ENCODE data around the gene TNNI3. TPM values are rescaled to one million over a fixed set of nuclear protein-coding genes. Genes with fewer than 3 reads are reported as not detected.

The TNNI3 gene
- total RNA-seq, 1 donor from 2014 or later, result 3.3 TPM

GRCh38 chr19:55146705-55147273 lies 10.7 kb downstream of the TNNI3 start:
- no peak overlapping the region for H3K4me3 Mint-ChIP-seq (ENCODE audit: unreplicated experiment)
- DNase-seq, result peak; percentile 58

GRCh38 chr19:55146078-55146704 lies 11.3 kb downstream of the TNNI3 start:
- peak; percentile 67 for TF ChIP-seq CTCF (IDR thresholded peaks at IDR 0.05; ENCODE audit: partially characterized antibody, unreplicated experiment)
- Mint-ChIP-seq H3K9me3 (ENCODE audit: unreplicated experiment) (peaks cover 4% of the 10 kb centered on the region), H3K4me3 (ENCODE audit: unreplicated experiment) (no peak overlapping the region), H3K27me3 (ENCODE audit: unreplicated experiment) (peaks cover 14% of the 10 kb centered on the region), H3K36me3 (ENCODE audit: unreplicated experiment) (peaks cover 5% of the 10 kb centered on the region), H3K4me1 (ENCODE audit: low read depth, unreplicated experiment) (peaks cover 6% of the 10 kb centered on the region), H3K27ac (ENCODE audit: unreplicated experiment) (no peak overlapping the region)
- DNase-seq, result no peak

More at GRCh38 chr19:55146705-55147273, 10.7 kb downstream of the TNNI3 start:
- no peak for TF ChIP-seq CTCF (IDR thresholded peaks at IDR 0.05; ENCODE audit: partially characterized antibody, unreplicated experiment)
- Mint-ChIP-seq H3K36me3 (ENCODE audit: unreplicated experiment) (peaks cover 5% of the 10 kb centered on the region), H3K27me3 (ENCODE audit: unreplicated experiment) (peaks cover 16% of the 10 kb centered on the region), H3K4me1 (ENCODE audit: low read depth, unreplicated experiment) (peaks cover 7% of the 10 kb centered on the region), H3K9me3 (ENCODE audit: unreplicated experiment) (peaks cover 4% of the 10 kb centered on the region), H3K27ac (ENCODE audit: unreplicated experiment) (no peak overlapping the region)

GRCh38 chr19:55145232-55145631 lies 12.3 kb downstream of the TNNI3 start:
- Mint-ChIP-seq H3K9me3 (ENCODE audit: unreplicated experiment) (peaks cover 4% of the 10 kb centered on the region), H3K27ac (ENCODE audit: unreplicated experiment) (no peak overlapping the region), H3K4me3 (ENCODE audit: unreplicated experiment) (no peak overlapping the region), H3K27me3 (ENCODE audit: unreplicated experiment) (peaks cover 12% of the 10 kb centered on the region), H3K36me3 (ENCODE audit: unreplicated experiment) (peaks cover 2% of the 10 kb centered on the region), H3K4me1 (ENCODE audit: low read depth, unreplicated experiment) (peaks cover 7% of the 10 kb centered on the region)
- no peak for DNase-seq
- no peak for TF ChIP-seq CTCF (IDR thresholded peaks at IDR 0.05; ENCODE audit: partially characterized antibody, unreplicated experiment)

GRCh38 chr19:55141696-55142095 lies 15.8 kb downstream of the TNNI3 start:
- no peaks in the 10 kb centered on the region for H3K9me3 Mint-ChIP-seq (ENCODE audit: unreplicated experiment)
- H3K4me3 Mint-ChIP-seq (ENCODE audit: unreplicated experiment), result no peak overlapping the region
- no peaks in the 10 kb centered on the region for H3K36me3 Mint-ChIP-seq (ENCODE audit: unreplicated experiment)
- no peak for TF ChIP-seq CTCF (IDR thresholded peaks at IDR 0.05; ENCODE audit: partially characterized antibody, unreplicated experiment)
- no peak overlapping the region for H3K27ac Mint-ChIP-seq (ENCODE audit: unreplicated experiment)
- H3K27me3 Mint-ChIP-seq (ENCODE audit: unreplicated experiment), result peaks cover 7% of the 10 kb centered on the region
- DNase-seq, result peak; percentile 28
- H3K4me1 Mint-ChIP-seq (ENCODE audit: low read depth, unreplicated experiment), result peaks cover 2% of the 10 kb centered on the region

GRCh38 chr19:55137915-55138314 lies 19.6 kb downstream of the TNNI3 start:
- no peak overlapping the region for H3K27ac Mint-ChIP-seq (ENCODE audit: unreplicated experiment)

More at GRCh38 chr19:55137915-55138314, 19.6 kb downstream of the TNNI3 start:
- Mint-ChIP-seq H3K4me3 (ENCODE audit: unreplicated experiment) (no peak overlapping the region), H3K27me3 (ENCODE audit: unreplicated experiment) (peaks cover 1% of the 10 kb centered on the region), H3K4me1 (ENCODE audit: low read depth, unreplicated experiment) (peaks cover 2% of the 10 kb centered on the region), H3K9me3 (ENCODE audit: unreplicated experiment) (peaks cover 2% of the 10 kb centered on the region), H3K36me3 (ENCODE audit: unreplicated experiment) (no peaks in the 10 kb centered on the region)
- no peak for DNase-seq
- no peak for TF ChIP-seq CTCF (IDR thresholded peaks at IDR 0.05; ENCODE audit: partially characterized antibody, unreplicated experiment)
